Tibial nerve (tissue), 4 donors: ENCODE measurements around the gene XIRP2.

ENCODE experiments used
- CTCF ChIP-seq, 5 experiments: fragments of 200-600 bp in 3 of 5; fragments of 450-650 bp in 2 of 5; sonication (generic) in 3 of 5; IDR thresholded peaks; one replicate each; pipeline ENCODE4 v1.5.1; 2016 to 2019; ENCODE audit warnings: antibody characterized with exemption in 5 of 5, mild to moderate bottlenecking in 3 of 5, moderate library complexity in 2 of 5
- EP300 ChIP-seq, 2 donors: sonication (generic); formaldehyde crosslinking; IDR thresholded peaks; one replicate each; pipeline ENCODE4 v1.6.1; 2017; ENCODE audit warnings: antibody characterized with exemption in 2 of 2, mild to moderate bottlenecking in 1 of 2
- POLR2A ChIP-seq, 2 donors: fragments of 450-650 bp; IDR thresholded peaks; one replicate each; pipeline ENCODE4 v1.6.1; 2017; ENCODE audit warnings: antibody characterized with exemption in 2 of 2, mild to moderate bottlenecking in 2 of 2, moderate library complexity in 2 of 2

GRCh38 chr2:166924967-166925366 is 36.7 kb downstream of the XIRP2 start:
- TF ChIP-seq POLR2A (IDR thresholded peaks at IDR 0.05), result no peak
- TF ChIP-seq CTCF (IDR thresholded peaks at IDR 0.05), result no peak
- TF ChIP-seq EP300 (IDR thresholded peaks at IDR 0.05), result no peak
